Measurements from ENCODE around the gene FCHO1.
"Not testable (repeated sequence)": the region's sequence is repeated elsewhere in the genome, so short reads cannot be mapped to it uniquely, and the experiment has no call there.

Gene FCHO1

DNA sequence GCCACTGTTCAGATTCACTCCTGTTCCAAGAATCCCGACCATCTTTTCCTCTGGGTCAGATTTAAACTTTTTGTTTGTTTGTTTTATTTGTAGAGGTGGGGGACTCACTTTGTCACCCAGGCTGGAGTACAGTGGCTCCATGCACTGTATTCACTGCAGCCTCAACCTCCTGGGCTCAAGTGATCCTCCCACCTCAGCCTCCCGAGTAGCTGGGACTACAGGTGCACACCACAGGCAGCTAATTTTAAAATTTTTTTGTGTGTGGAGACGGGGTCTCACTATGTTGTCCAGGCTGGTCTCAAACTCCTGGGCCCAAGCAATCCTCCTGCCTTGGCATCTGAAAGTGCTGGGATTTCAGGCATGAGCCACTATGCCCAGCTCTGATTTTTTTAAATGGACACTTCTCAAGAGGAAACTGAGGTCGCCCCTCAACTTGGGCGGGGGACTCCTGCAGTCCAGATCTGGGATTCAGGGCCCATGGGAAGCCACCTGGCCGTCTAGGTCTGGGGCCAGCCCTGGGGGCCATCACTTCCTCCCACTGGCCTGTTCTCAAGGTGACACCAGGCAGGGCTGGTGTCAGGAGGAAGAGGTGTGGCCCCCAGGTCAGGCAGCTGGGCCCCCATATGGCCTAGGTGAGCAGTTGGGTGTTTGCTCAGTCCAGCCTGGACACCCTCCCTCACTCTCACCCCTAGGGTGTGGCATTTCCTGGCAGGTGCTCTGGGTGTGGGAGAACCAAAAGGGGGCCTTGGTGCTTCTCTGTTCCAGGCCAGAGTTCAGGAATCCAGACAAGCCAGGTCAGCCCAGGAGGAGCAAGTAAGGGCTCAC, 44.9 kb downstream of the FCHO1 start:
- no peak for DNase-seq

DNA sequence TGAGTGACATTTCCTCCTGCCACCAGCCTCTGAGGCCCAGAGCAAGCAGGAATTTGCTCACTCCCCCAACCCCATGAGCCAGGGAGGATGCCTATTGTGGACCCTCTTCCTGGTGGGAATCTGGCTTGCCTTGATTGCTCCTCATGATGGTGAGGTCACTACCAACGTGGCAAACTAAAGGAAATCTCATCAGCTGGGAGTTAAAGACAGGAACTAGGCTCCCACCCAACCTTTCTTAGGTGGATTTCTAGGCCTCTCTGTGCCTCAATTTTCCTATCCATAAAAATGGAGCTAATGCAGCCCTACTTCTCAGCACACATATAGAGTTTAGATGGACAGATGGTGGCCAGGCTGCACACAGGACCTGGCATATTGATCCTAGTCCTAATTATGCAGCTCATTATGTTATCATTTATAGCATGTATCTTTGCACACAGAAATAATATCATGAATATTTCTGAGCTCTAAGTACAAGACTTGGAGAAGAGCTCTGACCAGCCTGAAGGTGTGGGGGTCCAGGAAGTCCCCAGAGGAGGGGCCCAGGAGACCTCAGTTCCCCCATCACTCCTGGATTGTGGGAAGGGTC, 45.7 kb downstream of the FCHO1 start:
- DNase-seq = no peak

DNA sequence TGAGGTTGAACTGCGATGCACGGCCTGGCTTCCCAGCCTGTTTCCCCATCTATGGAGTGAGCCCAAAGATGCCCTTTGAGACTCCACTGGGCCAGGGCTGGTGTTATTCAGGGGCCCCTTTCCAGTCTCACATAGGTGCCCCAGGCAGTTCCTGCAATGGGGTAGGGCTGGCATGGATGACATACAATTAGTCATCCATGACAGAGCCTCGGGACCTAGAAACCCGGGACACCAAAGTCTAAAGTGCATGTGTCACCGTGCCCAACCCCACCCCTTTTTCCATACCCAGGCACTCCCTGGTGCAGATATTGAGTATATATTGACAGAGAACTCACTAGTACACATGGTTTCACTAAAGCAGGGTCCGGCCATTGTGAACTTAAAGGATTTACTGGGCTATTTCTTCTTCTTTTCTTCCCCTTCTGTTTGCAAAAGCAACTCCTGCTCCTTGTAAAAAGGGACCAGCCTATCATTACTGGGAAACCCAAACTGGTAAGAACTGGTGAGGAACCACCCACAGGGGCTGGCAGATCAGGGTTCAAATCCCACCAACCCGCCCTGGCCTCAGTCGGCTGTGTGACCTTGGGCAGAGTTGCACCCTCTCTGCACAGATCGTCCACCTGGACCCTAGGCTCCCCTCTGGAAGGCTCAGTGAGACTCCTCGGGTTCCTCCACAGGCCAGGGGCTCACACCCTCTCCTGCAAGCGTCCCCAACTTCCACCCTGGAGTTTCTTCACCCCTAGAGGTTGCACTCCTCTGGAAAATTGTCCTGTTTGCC, 46.3 kb downstream of the FCHO1 start:
- no peak for DNase-seq

DNA sequence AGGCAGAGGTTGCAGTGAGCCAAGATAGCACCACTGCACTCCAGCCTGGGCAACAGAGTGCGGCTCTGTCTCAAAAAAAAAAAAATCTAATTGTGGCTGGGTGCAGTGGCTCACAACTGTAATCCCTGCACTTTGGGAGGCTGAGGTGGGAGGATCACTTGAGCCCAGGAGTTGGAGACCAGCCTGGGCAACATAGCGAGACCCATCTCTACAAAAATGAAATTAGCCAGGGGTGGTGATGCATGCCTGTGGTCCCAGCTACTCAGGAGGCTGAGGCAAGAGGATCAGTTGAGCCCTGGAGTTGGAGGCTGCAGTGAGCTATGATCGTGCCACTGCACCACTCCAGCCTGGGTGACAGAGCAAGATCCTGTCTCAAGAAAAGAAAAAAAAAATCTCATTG, 47.3 kb downstream of the FCHO1 start:
- DNase-seq = not testable (repeated sequence)

DNA sequence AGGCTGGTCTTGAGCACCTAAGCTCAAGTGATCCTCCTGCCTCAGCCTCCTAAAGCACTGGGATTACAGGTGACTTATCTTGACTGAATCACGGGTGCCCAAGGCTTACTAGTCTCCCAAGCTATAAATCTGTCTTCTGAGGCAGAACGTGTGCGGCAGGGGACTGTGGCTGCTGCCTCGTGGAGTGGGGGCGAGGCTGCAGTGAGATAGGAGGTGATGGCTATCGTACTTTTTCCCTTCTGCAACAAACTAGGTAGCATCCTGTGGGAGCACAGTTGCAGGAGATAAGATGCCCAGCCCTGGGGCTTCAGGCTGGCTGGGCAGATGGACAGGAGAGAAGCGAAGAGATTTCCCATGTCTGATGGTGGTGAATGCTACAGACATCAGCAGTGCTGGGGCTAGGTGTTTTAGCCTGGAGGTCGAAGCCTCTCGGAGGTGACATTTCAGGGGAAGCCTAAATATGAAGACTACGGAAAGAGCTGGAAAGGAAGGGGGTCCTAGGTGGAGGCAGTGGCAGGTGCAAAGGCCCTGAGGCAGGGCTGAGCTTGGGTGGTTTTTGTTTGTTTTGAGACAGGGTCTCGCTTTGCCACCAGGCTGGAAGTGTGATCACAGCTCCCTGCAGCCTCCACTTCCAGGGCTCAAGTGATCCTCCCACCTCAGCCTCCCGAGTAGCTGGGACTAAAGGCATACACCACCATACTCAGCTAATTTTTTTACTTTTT, 51.0 kb downstream of the FCHO1 start:
- no peak for DNase-seq

DNA sequence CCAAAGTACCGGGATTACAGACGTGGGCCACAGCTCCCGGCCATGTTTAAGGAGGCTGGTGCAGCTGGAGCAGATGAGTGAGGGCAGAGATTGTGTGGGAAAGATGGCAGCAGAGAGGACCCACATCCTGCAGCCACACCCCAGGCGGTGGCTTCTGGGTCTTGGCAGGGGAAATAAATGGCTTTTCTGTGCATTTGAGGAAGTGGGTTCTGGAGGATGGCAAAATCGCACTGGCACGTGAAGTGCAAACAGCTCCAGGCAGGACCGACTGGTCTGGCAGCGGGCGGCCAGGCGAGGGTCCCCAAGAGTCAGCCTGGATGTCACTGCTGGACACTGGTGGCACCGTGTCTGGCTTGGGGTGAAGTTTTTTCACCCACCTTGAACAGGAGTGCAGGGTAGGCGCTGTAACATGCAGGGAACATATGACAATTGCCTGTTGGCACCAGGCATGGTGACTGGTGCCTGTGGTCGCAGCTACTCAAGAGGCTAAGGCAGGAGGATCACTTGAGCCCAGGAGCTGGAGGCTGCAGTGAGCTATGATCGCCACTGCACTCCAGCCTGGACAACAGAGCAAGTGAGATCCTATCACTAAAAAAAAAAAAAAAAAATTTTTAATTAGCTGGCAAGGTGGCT, 52.1 kb downstream of the FCHO1 start:
- peak; percentile 48 for DNase-seq

DNA sequence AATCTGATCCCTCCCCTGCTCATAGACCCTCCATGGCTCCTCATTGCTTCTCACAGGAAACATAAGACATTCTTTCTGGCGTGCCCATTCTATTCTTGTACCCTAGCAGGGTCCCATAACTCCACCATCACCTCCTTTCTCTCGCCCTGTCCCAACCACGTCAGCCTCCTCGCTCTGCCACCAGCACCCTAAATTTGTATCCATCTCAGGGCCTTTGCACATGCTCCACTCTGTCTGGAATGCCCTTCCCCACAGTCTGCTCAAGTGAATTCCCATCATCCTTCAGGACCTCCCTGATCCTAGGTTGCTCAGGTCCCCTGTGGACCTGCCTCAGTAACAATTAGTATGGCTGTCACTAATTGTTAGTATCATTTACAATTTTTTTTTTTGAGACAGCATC, 54.1 kb downstream of the FCHO1 start:
- DNase-seq = no peak

DNA sequence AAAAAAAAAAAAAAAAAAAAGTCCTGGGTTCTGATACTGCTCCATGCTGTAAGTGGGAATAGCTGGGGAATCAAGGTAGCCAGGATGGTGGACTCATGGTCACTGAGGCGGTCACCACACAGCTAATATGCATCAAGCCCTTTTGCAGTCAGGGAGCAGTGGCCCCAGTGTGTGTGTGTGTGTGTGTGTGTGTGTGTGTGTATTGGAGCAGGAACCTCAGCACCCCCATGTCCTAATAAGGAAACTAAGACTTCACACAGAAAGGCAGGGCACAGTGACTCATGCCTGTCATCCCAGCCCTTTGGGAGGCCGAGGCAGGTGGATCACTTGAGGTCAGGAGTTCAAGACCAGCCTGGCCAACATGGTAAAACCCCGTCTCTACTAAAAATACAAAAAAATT, 55.7 kb downstream of the FCHO1 start:
- DNase-seq = peak; percentile 17

DNA sequence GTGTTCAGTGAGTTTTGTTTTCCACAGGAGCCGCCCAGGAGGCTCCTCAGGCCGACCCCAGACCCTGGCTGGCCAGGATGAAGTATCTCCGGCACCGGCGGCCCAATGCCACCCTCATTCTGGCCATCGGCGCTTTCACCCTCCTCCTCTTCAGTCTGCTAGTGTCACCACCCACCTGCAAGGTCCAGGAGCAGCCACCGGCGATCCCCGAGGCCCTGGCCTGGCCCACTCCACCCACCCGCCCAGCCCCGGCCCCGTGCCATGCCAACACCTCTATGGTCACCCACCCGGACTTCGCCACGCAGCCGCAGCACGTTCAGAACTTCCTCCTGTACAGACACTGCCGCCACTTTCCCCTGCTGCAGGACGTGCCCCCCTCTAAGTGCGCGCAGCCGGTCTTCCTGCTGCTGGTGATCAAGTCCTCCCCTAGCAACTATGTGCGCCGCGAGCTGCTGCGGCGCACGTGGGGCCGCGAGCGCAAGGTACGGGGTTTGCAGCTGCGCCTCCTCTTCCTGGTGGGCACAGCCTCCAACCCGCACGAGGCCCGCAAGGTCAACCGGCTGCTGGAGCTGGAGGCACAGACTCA, 56.5 kb downstream of the FCHO1 start:
- DNase-seq = peak; percentile 21

DNA sequence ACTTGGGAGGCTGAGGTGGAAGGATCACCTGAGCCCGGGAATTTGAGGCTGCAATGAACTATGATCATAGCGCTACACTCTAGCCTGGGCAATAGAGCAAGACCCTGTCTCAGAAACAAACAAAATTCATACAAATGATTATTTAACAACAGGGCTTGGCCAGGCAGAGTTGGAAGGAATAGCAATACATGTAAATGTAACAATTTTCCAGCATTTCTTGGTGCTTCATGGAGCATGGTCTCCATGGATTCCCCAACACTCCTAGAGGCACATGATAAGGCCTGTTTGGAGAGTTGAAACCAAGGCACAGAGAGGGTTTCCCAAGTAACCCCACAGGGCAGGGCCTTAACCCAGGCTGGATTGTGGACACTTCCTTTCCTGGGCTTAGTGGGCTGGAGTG, 59.8 kb downstream of the FCHO1 start:
- DNase-seq = no peak

DNA sequence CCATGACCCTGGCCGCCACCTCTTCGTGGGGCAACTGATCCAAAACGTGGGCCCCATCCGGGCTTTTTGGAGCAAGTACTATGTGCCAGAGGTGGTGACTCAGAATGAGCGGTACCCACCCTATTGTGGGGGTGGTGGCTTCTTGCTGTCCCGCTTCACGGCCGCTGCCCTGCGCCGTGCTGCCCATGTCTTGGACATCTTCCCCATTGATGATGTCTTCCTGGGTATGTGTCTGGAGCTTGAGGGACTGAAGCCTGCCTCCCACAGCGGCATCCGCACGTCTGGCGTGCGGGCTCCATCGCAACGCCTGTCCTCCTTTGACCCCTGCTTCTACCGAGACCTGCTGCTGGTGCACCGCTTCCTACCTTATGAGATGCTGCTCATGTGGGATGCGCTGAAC, 60.4 kb downstream of the FCHO1 start:
- DNase-seq = no peak

DNA sequence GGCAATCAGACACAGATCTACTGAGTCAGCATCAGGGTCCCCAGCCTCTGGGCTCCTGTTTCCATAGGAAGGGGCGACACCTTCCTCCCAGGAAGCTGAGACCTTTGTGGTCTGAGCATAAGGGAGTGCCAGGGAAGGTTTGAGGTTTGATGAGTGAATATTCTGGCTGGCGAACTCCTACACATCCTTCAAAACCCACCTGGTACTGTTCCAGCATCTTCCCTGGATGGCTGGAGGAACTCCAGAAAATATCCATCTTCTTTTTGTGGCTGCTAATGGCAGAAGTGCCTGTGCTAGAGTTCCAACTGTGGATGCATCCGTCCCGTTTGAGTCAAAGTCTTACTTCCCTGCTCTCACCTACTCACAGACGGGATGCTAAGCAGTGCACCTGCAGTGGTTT, 60.8 kb downstream of the FCHO1 start:
- no peak for DNase-seq

DNA sequence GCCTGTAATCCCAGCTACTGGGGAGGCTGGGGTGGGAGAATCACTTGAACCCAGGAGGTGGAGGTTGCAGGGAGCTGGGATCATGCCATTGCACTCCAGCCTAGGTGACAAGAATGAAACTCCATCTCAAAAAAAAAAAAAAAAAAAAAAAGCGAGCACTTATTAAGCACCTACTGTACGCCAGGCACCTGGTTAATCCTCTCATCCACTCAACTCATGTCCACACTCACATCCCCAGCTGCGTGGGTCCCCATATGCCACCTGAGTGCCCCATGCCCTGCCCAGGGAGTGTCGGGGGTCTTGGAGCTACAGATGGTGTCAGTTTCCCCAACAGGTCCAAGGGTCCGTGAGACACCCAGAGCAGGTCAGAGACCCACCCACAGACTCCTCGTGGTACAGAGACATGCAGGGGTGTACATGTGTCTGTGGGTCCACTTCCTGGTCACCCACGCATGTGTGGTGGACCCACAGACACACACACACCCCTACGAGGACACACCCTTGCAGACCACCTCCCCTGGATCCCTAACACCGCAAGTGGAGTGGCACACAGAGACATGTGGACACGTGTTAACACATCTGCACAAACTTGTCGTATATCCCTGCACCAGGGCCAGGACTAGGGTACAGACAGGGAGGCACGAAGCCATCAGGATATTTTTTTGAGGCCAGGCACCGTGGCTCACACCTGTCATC, 66.5 kb downstream of the FCHO1 start:
- DNase-seq = no peak

DNA sequence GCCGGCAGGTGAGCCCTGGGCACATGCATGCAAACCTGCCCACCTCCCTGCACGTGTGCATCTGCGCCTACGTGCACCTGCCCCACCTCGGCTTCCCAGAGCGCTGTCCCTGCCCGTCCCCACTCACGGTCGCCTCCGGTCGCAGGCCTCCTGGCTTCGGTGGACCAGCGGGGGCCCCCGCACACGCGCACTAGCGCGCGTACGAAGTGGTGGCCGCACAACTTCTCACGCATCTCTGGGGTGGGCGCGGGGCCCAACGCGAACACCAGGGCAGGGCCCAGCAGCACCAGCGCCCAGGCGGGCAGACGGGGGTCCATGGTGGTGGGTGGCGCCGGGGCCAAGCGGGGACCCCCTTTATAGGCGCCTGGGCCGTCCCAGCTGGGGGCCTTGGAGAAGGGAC, 69.9 kb downstream of the FCHO1 start, which contains the start of gene INSL3:
TSS of gene INSL3 (minus strand) at position 330 of the 400 bp plus-strand sequence. CDS start at position 317, 13 bp downstream.
- no peak for DNase-seq

DNA sequence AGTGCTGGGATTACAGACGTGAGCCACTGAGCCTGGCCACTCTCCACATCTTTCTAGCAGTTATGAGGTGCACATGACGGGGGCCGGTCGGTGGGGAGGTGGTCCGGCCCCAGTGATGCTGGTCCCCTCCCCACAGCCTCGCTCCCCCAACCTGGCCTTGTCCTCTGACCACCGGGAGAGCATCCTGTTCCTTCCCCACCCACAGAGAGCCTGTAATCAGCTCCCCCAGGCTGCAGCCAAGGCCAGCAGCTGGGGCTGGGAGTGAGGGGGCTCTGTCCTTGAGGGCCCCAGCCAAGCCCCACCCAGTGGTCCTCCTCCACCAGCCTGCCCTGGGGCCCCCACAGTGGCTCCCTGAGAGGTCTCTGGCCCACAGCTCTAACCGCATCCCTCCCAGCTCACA, 73.1 kb downstream of the FCHO1 start:
- no peak for DNase-seq

DNA sequence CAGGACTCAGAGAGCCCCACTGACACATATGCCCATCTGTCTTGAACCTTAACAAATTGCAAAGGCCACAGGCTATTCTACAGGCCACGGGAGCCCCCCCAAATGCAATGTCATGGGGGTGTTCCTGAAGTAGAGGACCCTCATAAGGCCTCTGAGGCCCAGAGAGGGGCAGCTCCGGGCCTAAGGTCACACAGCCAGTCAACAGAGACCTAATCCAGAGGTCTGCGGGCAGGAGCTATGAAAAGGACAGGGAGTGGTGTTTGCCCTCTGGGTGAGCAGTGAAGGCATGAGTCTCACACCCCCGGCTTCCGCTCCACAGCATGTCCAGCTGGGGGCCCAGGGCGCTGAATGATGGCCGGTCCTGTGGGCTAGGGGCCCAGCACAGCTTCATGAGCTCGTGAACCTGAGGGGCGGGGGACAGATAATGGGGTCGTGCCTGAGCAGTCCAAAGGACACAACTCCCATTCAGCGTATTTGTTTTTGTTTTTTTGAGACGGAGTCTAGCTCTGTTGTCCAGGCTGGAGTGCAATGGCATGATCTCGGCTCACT, 75.3 kb downstream of the FCHO1 start:
- no peak for DNase-seq

DNA sequence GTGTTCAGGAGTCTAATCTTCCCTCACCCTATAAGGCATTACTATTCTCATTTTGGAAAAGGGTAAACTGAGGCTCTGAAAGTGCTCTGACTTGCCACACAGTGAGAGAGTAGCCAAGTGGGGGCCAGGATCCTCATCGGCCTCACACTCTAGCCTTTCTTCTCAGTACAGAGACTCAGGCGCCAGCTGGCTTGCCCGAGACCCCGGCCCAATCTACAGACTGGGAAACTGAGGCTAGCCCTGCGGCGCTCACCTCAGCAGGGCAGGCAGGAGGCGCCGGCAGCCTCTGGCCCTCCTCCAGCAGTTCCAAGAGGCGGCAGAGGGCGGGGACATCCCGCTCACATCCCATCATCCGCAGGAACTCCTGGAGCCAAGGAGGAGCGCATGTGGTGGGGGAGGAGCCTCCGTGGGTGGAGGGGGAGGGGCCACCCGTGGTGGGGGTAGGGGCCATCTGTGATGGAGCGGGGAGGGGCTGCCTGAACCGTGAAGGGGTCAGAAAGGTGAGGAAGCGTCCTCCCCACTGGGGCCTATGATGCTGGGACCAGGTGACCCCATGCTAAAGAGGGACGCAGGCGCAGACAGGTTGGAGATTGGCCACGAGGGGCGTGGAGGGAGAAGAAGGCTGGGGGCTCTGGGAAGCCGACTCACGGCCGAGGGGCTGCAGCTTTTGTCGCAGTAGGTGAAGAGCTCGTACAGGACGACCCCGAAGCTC, 78.7 kb downstream of the FCHO1 start:
- no peak for DNase-seq

DNA sequence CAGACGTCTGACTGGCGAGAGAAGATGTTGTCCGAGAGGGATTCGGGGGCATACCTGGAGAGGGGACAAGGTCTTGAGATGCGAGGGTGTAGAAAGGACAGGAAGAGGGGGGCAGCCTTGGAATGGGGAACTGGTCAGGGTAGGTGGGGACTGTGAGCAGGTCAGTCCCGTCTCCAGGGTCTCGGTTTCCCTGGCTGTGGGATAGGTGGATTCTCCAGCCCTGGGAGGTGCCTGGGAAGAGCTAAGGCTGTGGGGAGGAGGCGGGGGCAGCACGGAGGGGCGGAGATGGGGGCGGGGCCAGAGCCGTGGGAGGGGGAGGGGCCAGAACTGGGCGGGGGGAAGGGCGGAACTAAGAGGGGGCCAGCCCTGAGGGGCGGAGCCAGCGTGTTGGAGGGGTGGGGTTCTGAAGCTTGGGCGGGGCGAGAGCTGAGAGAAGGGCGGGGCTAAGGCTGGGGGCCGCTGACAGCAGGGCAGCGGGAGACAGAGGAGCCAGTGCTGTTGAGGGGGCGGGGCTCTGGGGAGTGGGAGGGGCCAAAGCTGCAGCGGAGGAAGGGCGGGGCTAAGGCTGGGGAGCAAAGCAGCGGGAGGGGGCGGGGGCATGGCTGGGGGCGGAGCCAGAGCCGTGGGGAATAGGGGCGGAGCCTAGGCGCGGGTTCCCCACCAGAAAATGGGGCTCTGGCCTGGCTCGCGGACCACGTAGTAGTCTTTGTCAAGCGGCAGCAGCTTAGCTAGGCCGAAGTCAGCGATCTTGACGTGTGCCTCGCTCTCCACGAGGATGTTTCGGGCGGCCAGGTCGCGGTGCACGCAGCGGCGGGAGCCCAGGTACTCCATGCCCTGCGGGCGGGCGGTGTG, 79.5 kb downstream of the FCHO1 start:
- DNase-seq = peak; percentile 60

DNA sequence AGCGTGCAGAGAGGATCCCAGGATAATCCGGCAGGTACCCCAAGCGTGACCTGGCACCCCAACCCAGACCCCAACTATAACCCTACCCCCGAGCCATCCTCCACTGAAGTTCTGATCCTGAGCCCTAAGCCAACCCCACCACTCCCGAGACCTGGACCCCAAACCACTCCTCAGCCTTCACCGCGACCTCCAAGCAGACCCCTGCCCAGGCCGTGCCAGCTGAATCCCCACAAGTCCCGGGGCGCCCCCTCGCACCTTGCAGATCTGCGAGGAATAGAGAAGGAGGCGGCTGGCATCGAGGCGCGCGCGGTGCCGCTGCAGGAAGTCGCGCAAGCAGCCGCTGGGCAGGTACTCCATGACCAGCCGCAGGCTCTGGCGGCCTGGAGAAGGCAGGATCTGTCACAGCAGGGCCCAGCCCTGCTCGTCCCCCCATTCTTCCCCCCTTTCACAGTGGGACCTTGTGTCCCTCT, 80.2 kb downstream of the FCHO1 start:
- no peak for DNase-seq
